Stomach (tissue), 4 donors: ENCODE measurements around the gene PNRC2.

ENCODE experiments used
- EP300 ChIP-seq: sonication (generic); formaldehyde crosslinking; IDR thresholded peaks from one replicate; pipeline ENCODE4 v1.6.1; 2017; ENCODE audit warnings: antibody characterized with exemption
- POLR2AphosphoS5 ChIP-seq, 3 donors: sonication (generic); formaldehyde crosslinking; IDR thresholded peaks; one replicate each; pipeline ENCODE4 v1.6.1; 2016; ENCODE audit warnings: antibody characterized with exemption in 3 of 3
- TF ChIP-seq, protein P1 (sequence below), 7 experiments: fragments of 450-650 bp in 4 of 7; fragments of 200-600 bp in 3 of 7; sonication (generic) in 3 of 7; IDR thresholded peaks; one replicate each; pipeline ENCODE4 v1.5.1; 2016 to 2019; ENCODE audit warnings: antibody characterized with exemption in 7 of 7, control low read depth in 2 of 7, mild to moderate bottlenecking in 1 of 7

DNA sequence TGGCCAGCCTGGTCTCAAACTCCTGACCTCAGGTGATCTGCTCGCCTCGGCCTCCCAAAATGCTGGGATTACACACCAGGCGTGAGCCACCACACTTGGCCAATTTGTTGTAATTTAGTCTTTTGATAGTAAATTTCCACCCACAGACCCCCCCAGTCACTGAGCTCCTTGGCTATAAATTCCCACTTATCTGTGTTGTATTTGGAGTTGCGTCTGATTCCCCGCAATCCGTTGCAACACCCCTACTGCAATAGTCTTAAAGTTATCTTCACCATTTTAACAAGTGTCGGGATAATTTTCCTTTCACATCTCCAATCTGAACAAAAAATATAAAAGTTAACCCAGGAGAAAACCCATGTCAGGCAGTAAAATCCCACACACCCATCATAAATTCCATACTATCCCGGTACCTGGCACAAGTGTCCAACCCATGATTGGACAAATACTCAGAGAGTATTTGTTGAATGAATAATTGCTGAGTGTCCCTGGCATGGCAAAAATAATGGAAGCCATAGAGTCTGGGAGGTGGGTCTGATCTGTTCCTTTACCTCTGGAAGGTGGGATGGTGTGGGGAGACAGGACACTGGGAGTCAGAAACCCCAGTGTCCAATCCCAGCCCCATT is 37.2 kb upstream of the PNRC2 start:
- no peak for TF ChIP-seq POLR2AphosphoS5 (IDR thresholded peaks at IDR 0.05)
- TF ChIP-seq, protein P1, sequence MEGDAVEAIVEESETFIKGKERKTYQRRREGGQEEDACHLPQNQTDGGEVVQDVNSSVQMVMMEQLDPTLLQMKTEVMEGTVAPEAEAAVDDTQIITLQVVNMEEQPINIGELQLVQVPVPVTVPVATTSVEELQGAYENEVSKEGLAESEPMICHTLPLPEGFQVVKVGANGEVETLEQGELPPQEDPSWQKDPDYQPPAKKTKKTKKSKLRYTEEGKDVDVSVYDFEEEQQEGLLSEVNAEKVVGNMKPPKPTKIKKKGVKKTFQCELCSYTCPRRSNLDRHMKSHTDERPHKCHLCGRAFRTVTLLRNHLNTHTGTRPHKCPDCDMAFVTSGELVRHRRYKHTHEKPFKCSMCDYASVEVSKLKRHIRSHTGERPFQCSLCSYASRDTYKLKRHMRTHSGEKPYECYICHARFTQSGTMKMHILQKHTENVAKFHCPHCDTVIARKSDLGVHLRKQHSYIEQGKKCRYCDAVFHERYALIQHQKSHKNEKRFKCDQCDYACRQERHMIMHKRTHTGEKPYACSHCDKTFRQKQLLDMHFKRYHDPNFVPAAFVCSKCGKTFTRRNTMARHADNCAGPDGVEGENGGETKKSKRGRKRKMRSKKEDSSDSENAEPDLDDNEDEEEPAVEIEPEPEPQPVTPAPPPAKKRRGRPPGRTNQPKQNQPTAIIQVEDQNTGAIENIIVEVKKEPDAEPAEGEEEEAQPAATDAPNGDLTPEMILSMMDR (IDR thresholded peaks at IDR 0.05), result no peak
- TF ChIP-seq EP300, result no peak
